K562 (cell line): Measurements from ENCODE around the gene RNF41.

Source experiments
- BHLHE40 ChIP-seq: IDR thresholded peaks from 2 replicates; pipeline ENCODE4 v1.6.1; 2011; ENCODE audit warnings: low read length, improper control_type of control experiment
- RAD21 ChIP-seq, 2 experiments: fragments of 250-450 bp in 1 of 2; fragments of 450-650 bp in 1 of 2; sonication (Bioruptor Pico) in 1 of 2; formaldehyde crosslinking in 1 of 2; IDR thresholded peaks in 1 of 2; conservative IDR thresholded peaks in 1 of 2; 2 replicates each; pipeline versions ENCODE4 v1.4.0 to v1.8.0; 2020 to 2022; ENCODE audit warnings: mild to moderate bottlenecking in 2 of 2, moderate library complexity in 1 of 2

- TF ChIP-seq BHLHE40 (0 out of 2 replicates have a peak, but pooled peaks have one; percentile 14), RAD21 (CRISPR knock-in tag; conservative IDR thresholded peaks at IDR 0.05 in 1 of 2, IDR thresholded peaks at IDR 0.05 in 1 of 2) (no peak)
Observed at GRCh38 chr12:56267443-56268071, 45.8 kb upstream of the RNF41 start.
